Natural killer cell (primary cell): ENCODE results near the gene UQCC5. TPM values are rescaled to one million over a fixed set of nuclear protein-coding genes. Genes with fewer than 3 reads are reported as not detected.

Experiments used
- ATAC-seq, 3 donors: fragments of 150-1000 bp in 2 of 3; fragments of 200-7000 bp in 1 of 3; cut with Tn5 transposase; 1 replicate in 1 of 3; 2 replicates in 2 of 3; pipeline ENCODE4 v1.10.0; 2021; ENCODE audit warnings: mild to moderate bottlenecking in 2 of 3, moderate library complexity in 2 of 3
- DNase-seq, 2 donors: peaks; one replicate each; pipeline versions ENCODE4 v3.0.0 to v3.0.0-alpha.2; 2013 to 2021; ENCODE audit warnings: mixed read lengths in 1 of 2
- H3K27ac ChIP-seq: one replicate; pipeline ENCODE4 v1.5.1; 2013; ENCODE audit warnings: mild to moderate bottlenecking, low read length
- H3K27me3 ChIP-seq: one replicate; pipeline ENCODE4 v1.6.1; 2013; ENCODE audit warnings: low read length; ENCODE audit not compliant: control insufficient read depth, insufficient read depth
- H3K36me3 ChIP-seq: one replicate; pipeline ENCODE4 v1.6.1; 2013; ENCODE audit warnings: low read length; ENCODE audit not compliant: control insufficient read depth, insufficient read depth
- H3K4me1 ChIP-seq: one replicate; pipeline ENCODE4 v1.6.1; 2013; ENCODE audit warnings: low read length; ENCODE audit not compliant: control insufficient read depth, insufficient read depth
- H3K4me3 ChIP-seq: one replicate; pipeline ENCODE4 v1.5.1; 2013; ENCODE audit warnings: low read length
- H3K9me3 ChIP-seq: one replicate; pipeline ENCODE4 v1.6.1; 2013; ENCODE audit warnings: low read length; ENCODE audit not compliant: control insufficient read depth, insufficient read depth
- H3K27ac Mint-ChIP-seq, 2 donors: one replicate each; pipeline ENCODE4 v1.8.0; 2022; ENCODE audit warnings: mild to moderate bottlenecking in 2 of 2, mixed read lengths in 2 of 2, moderate library complexity in 1 of 2
- H3K27me3 Mint-ChIP-seq, 2 donors: one replicate each; pipeline ENCODE4 v1.8.0; 2022; ENCODE audit warnings: low read depth in 2 of 2, mixed read lengths in 2 of 2
- H3K36me3 Mint-ChIP-seq: one replicate; pipeline ENCODE4 v1.8.0; 2022; ENCODE audit warnings: mixed read lengths
- H3K4me1 Mint-ChIP-seq, 2 donors: one replicate each; pipeline ENCODE4 v1.8.0; 2022; ENCODE audit warnings: mixed read lengths in 2 of 2
- H3K4me3 Mint-ChIP-seq: one replicate; pipeline ENCODE4 v1.8.0; 2022; ENCODE audit warnings: mild to moderate bottlenecking, moderate library complexity, mixed read lengths
- H3K9me3 Mint-ChIP-seq, 2 donors: one replicate each; pipeline ENCODE4 v1.8.0; 2022; ENCODE audit warnings: mixed read lengths in 2 of 2
- WGBS: methylation state at CpG from one replicate; pipeline ENCODE4 v1.1.7; 2013; ENCODE audit warnings: missing lambda C conversion rate; ENCODE audit not compliant: insufficient coverage; 5-methylcytosine and 5-hydroxymethylcytosine counted together
- intact Hi-C: fragments of 100-400 bp; cut with micrococcal nuclease; formaldehyde crosslinking; loops from one replicate; pipeline ENCODE4 v1.14.2; 2022
- total RNA-seq, 4 donors: library from RNA; stranded (reverse); fragments of 120-200 nt in 1 of 4; gene quantifications; one replicate each; pipeline versions ENCODE4 v1.2.3 to v1.2.4, GENCODE V29; 2013 to 2022
- TF ChIP-seq, protein P1 (sequence below): fragments of 200-600 bp; IDR thresholded peaks from one replicate; pipeline ENCODE4 v1.8.0; 2022; ENCODE audit warnings: antibody characterized with exemption

Gene UQCC5
- total RNA-seq, 3 donors from 2014 or later (not counting 1 experiment from before 2014, with no cell fraction given) = 4.1 to 9.5 (median 7.3) TPM

DNA sequence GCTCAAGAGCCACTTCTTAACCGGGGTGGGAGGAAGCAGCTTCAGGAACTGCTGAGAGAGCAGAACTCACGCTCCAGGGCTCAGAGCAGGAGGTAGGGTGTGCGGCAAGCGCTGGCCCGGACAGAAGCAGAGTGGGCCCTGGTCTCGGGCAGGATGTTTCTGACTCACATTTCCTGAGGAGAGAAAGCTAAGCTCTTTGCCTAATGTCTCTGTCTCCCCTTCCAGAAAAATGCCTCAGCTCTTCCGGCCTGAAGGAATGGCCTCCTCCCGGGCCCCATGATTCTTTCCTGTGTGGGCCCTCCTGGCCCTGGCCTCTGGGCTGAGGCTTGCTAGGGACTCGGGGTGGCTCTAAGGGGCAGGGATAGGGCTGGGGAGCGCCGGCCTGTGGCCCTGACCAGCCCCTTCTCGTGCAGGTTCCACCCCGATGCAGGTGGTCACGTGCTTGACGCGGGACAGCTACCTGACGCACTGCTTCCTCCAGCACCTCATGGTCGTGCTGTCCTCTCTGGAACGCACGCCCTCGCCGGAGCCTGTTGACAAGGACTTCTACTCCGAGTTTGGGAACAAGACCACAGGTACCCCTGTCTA lies 45.4 kb upstream of the UQCC5 start:
- H3K27me3 ChIP-seq = no peaks in the 10 kb centered on the region
- H3K27ac Mint-ChIP-seq = no peak overlapping the region
- H3K27ac ChIP-seq = no peak overlapping the region
- no peaks in the 10 kb centered on the region for H3K9me3 ChIP-seq
- H3K36me3 ChIP-seq = peaks cover 56% of the 10 kb centered on the region
- no peaks in the 10 kb centered on the region for H3K9me3 Mint-ChIP-seq
- H3K4me3 ChIP-seq = no peak overlapping the region
- intact Hi-C loops = no loop called here
- ATAC-seq (no peak), DNase-seq (no peak)
- TF ChIP-seq, protein P1, sequence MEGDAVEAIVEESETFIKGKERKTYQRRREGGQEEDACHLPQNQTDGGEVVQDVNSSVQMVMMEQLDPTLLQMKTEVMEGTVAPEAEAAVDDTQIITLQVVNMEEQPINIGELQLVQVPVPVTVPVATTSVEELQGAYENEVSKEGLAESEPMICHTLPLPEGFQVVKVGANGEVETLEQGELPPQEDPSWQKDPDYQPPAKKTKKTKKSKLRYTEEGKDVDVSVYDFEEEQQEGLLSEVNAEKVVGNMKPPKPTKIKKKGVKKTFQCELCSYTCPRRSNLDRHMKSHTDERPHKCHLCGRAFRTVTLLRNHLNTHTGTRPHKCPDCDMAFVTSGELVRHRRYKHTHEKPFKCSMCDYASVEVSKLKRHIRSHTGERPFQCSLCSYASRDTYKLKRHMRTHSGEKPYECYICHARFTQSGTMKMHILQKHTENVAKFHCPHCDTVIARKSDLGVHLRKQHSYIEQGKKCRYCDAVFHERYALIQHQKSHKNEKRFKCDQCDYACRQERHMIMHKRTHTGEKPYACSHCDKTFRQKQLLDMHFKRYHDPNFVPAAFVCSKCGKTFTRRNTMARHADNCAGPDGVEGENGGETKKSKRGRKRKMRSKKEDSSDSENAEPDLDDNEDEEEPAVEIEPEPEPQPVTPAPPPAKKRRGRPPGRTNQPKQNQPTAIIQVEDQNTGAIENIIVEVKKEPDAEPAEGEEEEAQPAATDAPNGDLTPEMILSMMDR = no peak
- H3K4me1 Mint-ChIP-seq = peaks cover 0 to 9% of the 10 kb centered on the region in 2 donors
- 71% methylated on average over 23 of the region's 23 CpGs for WGBS
- peaks cover 29% of the 10 kb centered on the region for H3K4me1 ChIP-seq
- H3K27me3 Mint-ChIP-seq = no peaks in the 10 kb centered on the region
- no peak overlapping the region for H3K4me3 Mint-ChIP-seq
- no peaks in the 10 kb centered on the region for H3K36me3 Mint-ChIP-seq

DNA sequence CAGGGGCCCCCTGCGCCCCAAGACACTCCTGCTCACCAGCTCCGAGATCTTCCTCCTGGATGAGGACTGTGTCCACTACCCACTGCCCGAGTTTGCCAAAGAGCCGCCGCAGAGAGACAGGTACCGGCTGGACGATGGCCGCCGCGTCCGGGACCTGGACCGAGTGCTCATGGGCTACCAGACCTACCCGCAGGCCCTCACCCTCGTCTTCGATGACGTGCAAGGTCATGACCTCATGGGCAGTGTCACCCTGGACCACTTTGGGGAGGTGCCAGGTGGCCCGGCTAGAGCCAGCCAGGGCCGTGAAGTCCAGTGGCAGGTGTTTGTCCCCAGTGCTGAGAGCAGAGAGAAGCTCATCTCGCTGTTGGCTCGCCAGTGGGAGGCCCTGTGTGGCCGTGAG lies 44.3 kb upstream of the UQCC5 start:
- WGBS = 97% methylated on average over 21 of the region's 21 CpGs

DNA sequence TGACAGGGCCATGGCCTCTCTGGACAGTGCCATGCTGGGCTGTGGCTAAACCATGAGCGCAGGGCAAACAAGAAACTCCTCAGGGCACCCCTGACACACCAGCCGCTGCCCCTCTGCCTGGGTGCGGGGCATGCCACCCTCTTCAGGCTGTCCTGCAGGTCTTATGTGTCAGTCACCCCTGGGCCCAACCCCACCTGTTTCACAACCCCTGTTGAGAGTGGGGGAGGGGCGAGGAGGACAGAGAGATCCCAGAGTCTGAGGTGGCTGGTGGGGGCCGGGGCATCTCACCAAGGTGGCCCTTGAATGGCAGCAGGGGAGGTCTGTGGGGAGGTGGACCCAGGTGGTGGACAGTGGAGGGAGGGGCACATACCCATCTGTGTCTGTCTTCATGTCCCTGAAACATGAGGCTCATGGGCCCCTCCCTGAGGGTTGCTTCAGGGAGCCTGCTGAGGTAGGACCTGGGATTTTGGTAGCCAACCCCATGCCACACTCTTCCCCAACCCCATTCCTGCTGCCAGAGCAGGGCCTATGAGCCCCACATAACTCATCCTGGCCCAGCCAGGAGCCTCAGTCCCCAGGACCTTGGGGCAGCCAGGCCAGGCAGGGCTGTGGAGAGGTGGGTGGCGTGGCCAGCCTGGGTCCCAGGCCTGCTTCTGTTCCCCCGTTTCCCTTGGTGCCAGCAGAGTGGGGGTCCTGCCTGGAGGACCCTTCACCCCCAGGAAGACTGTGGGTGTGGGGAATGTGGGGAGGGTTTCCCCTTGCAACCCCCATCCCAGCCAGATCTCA lies 43.0 kb upstream of the UQCC5 start:
- TF ChIP-seq, protein P1 = no peak
- no peak overlapping the region for H3K4me3 Mint-ChIP-seq

More for the DNA sequence above, 44.3 kb upstream of the UQCC5 start:
- Histone ChIP-seq H3K27me3 (no peaks in the 10 kb centered on the region), H3K36me3 (peaks cover 50% of the 10 kb centered on the region), H3K4me1 (peaks cover 33% of the 10 kb centered on the region), H3K9me3 (no peaks in the 10 kb centered on the region), H3K4me3 (no peak overlapping the region), H3K27ac (no peak overlapping the region)
- TF ChIP-seq, protein P1 = no peak
- intact Hi-C loops = no loop called here
- Mint-ChIP-seq H3K4me3 (no peak overlapping the region), H3K27ac (no peak overlapping the region), H3K27me3 (no peaks in the 10 kb centered on the region), H3K4me1 (peaks cover 0 to 9% of the 10 kb centered on the region in 2 donors), H3K36me3 (no peaks in the 10 kb centered on the region), H3K9me3 (no peaks in the 10 kb centered on the region)
- no peak for DNase-seq
- no peak for ATAC-seq

More for the DNA sequence above, 43.0 kb upstream of the UQCC5 start:
- Histone ChIP-seq H3K9me3 (no peaks in the 10 kb centered on the region), H3K4me3 (no peak overlapping the region), H3K27me3 (no peaks in the 10 kb centered on the region), H3K27ac (no peak overlapping the region), H3K36me3 (peaks cover 39% of the 10 kb centered on the region), H3K4me1 (peaks cover 42% of the 10 kb centered on the region)
- H3K36me3 Mint-ChIP-seq = no peaks in the 10 kb centered on the region
- H3K4me1 Mint-ChIP-seq = peaks cover 0 to 11% of the 10 kb centered on the region in 2 donors
- H3K27ac Mint-ChIP-seq = no peak overlapping the region
- intact Hi-C loops = no loop called here
- 97% methylated on average over 6 of the region's 7 CpGs for WGBS
- no peaks in the 10 kb centered on the region for H3K9me3 Mint-ChIP-seq
- no peak for ATAC-seq
- no peaks in the 10 kb centered on the region for H3K27me3 Mint-ChIP-seq
- DNase-seq = no peak
